Parathyroid adenoma (tissue), 2 donors: Measurements from ENCODE around the gene GRHPR.
"Not testable (repeated sequence)": the region's sequence is repeated elsewhere in the genome, so short reads cannot be mapped to it uniquely, and the experiment has no call there.

Experiments used
- H2AFZ ChIP-seq: fragments of 300-600 bp; sonication (generic); one replicate; pipeline ENCODE4 v1.7.0; 2017; ENCODE audit warnings: antibody characterized with exemption, mild to moderate bottlenecking
- H3K27ac ChIP-seq: fragments of 300-600 bp; sonication (generic); one replicate; pipeline ENCODE4 v1.7.0; 2017
- H3K27me3 ChIP-seq: fragments of 300-600 bp; sonication (generic); one replicate; pipeline ENCODE4 v1.7.0; 2017; ENCODE audit warnings: low read length; ENCODE audit not compliant: control insufficient read depth, insufficient read depth
- H3K36me3 ChIP-seq: fragments of 300-600 bp; sonication (generic); one replicate; pipeline ENCODE4 v1.7.0; 2017; ENCODE audit warnings: low read length; ENCODE audit not compliant: control insufficient read depth, insufficient read depth
- H3K4me1 ChIP-seq: fragments of 300-600 bp; sonication (generic); one replicate; pipeline ENCODE4 v1.7.0; 2017; ENCODE audit warnings: control low read depth
- H3K4me2 ChIP-seq: fragments of 300-600 bp; sonication (generic); one replicate; pipeline ENCODE4 v1.7.0; 2017; ENCODE audit warnings: low read length
- H3K4me3 ChIP-seq: fragments of 300-600 bp; sonication (generic); one replicate; pipeline ENCODE4 v1.7.0; 2017; ENCODE audit warnings: low read depth, low read length
- H3K79me2 ChIP-seq: fragments of 300-600 bp; sonication (generic); one replicate; pipeline ENCODE4 v1.7.0; 2017; ENCODE audit warnings: control low read depth
- H3K9ac ChIP-seq: fragments of 300-600 bp; sonication (generic); one replicate; pipeline ENCODE4 v1.7.0; 2017; ENCODE audit warnings: mild to moderate bottlenecking
- H3K9me3 ChIP-seq: fragments of 300-600 bp; sonication (generic); one replicate; pipeline ENCODE4 v1.7.0; 2017; ENCODE audit warnings: low read length; ENCODE audit not compliant: control insufficient read depth
- TF ChIP-seq, protein P1 (sequence below): fragments of 300-600 bp; sonication (generic); IDR thresholded peaks from one replicate; pipeline ENCODE4 v1.7.0; 2017; ENCODE audit warnings: antibody characterized with exemption, mild to moderate bottlenecking
- donor health status: primary hyperparathyroidism.

The GRHPR gene

DNA sequence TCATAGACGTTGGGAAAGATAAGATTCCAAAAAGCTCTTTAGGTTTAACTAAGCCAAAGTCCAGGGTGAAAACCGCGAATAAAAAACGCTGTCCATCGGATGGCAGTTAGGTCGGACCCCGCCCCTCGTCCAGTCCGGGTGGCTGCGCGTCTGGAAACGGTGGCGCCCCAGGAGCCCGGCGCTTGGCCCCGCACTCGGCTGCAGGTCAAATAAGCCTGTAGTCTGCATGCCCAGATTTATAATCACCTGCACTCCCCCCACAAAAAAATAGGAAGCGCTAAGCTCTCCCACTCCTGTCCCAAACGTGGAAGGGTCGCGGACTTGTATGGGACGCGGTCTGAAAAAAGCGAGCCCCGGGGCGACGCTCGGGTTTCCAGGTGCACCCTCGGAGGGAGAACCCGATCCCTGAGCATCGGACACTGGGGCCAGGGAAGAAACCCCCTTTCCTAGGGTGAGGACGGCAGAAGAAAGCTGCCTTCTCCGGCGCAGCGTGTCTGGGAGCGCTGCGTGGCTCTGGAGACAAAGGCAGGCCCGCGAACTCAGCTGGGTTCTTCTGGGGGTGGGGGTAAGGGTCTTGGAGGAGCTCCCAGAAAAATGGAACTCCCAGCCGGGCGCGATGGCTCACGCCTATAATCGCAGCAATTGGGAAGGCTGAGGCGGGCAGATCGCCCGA is 43.7 kb downstream of the GRHPR start:
- TF ChIP-seq, protein P1, sequence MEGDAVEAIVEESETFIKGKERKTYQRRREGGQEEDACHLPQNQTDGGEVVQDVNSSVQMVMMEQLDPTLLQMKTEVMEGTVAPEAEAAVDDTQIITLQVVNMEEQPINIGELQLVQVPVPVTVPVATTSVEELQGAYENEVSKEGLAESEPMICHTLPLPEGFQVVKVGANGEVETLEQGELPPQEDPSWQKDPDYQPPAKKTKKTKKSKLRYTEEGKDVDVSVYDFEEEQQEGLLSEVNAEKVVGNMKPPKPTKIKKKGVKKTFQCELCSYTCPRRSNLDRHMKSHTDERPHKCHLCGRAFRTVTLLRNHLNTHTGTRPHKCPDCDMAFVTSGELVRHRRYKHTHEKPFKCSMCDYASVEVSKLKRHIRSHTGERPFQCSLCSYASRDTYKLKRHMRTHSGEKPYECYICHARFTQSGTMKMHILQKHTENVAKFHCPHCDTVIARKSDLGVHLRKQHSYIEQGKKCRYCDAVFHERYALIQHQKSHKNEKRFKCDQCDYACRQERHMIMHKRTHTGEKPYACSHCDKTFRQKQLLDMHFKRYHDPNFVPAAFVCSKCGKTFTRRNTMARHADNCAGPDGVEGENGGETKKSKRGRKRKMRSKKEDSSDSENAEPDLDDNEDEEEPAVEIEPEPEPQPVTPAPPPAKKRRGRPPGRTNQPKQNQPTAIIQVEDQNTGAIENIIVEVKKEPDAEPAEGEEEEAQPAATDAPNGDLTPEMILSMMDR: no peak
- no peaks in the 10 kb centered on the region for H3K4me1 ChIP-seq
- no peak overlapping the region for H3K9ac ChIP-seq
- H3K27ac ChIP-seq: peak overlapping the region; percentile 96
- H3K79me2 ChIP-seq: peaks cover 12% of the 10 kb centered on the region
- H3K9me3 ChIP-seq: no peaks in the 10 kb centered on the region
- peak overlapping the region; percentile 88 for H3K4me2 ChIP-seq
- H3K36me3 ChIP-seq: no peaks in the 10 kb centered on the region
- H3K27me3 ChIP-seq: no peaks in the 10 kb centered on the region
- peak overlapping the region; percentile 95 for H3K4me3 ChIP-seq
- peak overlapping the region; percentile 96 for H2AFZ ChIP-seq

- not testable (repeated sequence) for H3K4me1 ChIP-seq
These were observed 45.0 kb downstream of the GRHPR start for GRCh38 chr9:37467530-37467929.

GRCh38 chr9:37468620-37469019 is 46.1 kb downstream of the GRHPR start:
- TF ChIP-seq, protein P1: no peak
- Histone ChIP-seq H3K27ac (no peak overlapping the region), H3K79me2 (peaks cover 5% of the 10 kb centered on the region), H3K27me3 (no peaks in the 10 kb centered on the region), H3K9me3 (no peaks in the 10 kb centered on the region), H2AFZ (no peak overlapping the region), H3K9ac (no peak overlapping the region), H3K36me3 (no peaks in the 10 kb centered on the region), H3K4me3 (no peak overlapping the region), H3K4me1 (no peaks in the 10 kb centered on the region), H3K4me2 (no peak overlapping the region)

More at GRCh38 chr9:37467530-37467929, 45.0 kb downstream of the GRHPR start:
- H2AFZ ChIP-seq, H3K4me2 ChIP-seq, H3K79me2 ChIP-seq, H3K27ac ChIP-seq, H3K4me3 ChIP-seq, H3K27me3 ChIP-seq, H3K9ac ChIP-seq, H3K9me3 ChIP-seq, H3K36me3 ChIP-seq: not testable (repeated sequence)

- H3K79me2 ChIP-seq: no peaks in the 10 kb centered on the region
- peak overlapping the region; percentile 49 for H3K4me3 ChIP-seq
- H3K36me3 ChIP-seq: no peaks in the 10 kb centered on the region
- peak overlapping the region; percentile 77 for H3K27ac ChIP-seq
- no peak overlapping the region for H3K9ac ChIP-seq
- peak overlapping the region; percentile 72 for H2AFZ ChIP-seq
- H3K4me2 ChIP-seq: peak overlapping the region; percentile 78
- TF ChIP-seq, protein P1: no peak
- H3K4me1 ChIP-seq: no peaks in the 10 kb centered on the region
- H3K27me3 ChIP-seq: no peaks in the 10 kb centered on the region
- H3K9me3 ChIP-seq: no peaks in the 10 kb centered on the region
These were observed 49.6 kb downstream of the GRHPR start for GRCh38 chr9:37471942-37472684.

DNA sequence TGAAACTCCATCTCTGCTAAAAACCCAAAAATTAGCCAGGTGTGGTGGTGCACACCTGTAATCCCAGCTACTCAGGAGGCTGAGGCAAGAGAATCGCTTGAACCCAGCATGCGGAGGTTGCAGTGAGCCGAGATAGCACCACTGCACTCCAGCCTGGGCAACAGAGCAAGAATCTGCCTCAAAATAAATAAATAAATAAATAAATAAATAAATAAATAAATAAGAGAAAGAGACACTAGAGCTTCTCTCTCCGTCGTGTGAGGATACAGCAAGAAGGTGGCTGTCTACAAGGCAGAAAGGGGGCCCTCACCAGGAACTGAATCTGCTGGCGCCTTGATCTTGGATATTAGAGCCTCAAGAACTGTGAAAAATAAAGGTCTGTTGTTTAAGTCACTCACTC is 51.5 kb downstream of the GRHPR start:
- H3K27ac ChIP-seq, H3K9me3 ChIP-seq, H3K4me2 ChIP-seq, H2AFZ ChIP-seq, H3K36me3 ChIP-seq, H3K4me3 ChIP-seq, H3K4me1 ChIP-seq, H3K27me3 ChIP-seq, H3K79me2 ChIP-seq, H3K9ac ChIP-seq: not testable (repeated sequence)
